G401 (cell line): ENCODE results near the gene LRRFIP1. TPM values are rescaled to one million over a fixed set of nuclear protein-coding genes. Genes with fewer than 3 reads are reported as not detected.

ENCODE experiments used
- DNase-seq: peaks from one replicate; pipeline ENCODE4 v3.0.0-alpha.2; 2015; ENCODE audit warnings: low spot score
- in situ Hi-C: cut with HindIII; loops from 2 replicates; pipeline ENCODE4 v1.10.0; 2016; ENCODE audit warnings: low sequenced_read_pairs, mixed read lengths
- total RNA-seq: library from RNA; depleted of rRNA; stranded (reverse); fragments of >200 nt; shearing (Covaris generic); gene quantifications from 2 replicates; pipeline ENCODE4 v1.2.3, GENCODE V29; 2014

Gene LRRFIP1
- total RNA-seq, 1 experiment from 2014 or later = 24.6 TPM

- in situ Hi-C loops = no loop called here
- DNase-seq = no peak
Observed at GRCh38 chr2:237731663-237732062, 104.3 kb downstream of the LRRFIP1 start.

GRCh38 chr2:237732070-237732469 is 104.7 kb downstream of the LRRFIP1 start:
- in situ Hi-C loops = no loop called here
- no peak for DNase-seq

- in situ Hi-C loops = no loop called here
- no peak for DNase-seq
Observed at GRCh38 chr2:237732790-237733381, 105.5 kb downstream of the LRRFIP1 start.

- DNase-seq = no peak
- in situ Hi-C loops = no loop called here
Observed at GRCh38 chr2:237733677-237734300, 106.4 kb downstream of the LRRFIP1 start.

GRCh38 chr2:237734905-237735623 is 107.7 kb downstream of the LRRFIP1 start:
- no peak for DNase-seq
- in situ Hi-C loops = no loop called here

GRCh38 chr2:237735798-237736197 is 108.4 kb downstream of the LRRFIP1 start:
- in situ Hi-C loops = no loop called here
- no peak for DNase-seq

- no peak for DNase-seq
- in situ Hi-C loops = no loop called here
Observed at GRCh38 chr2:237736783-237737182, 109.4 kb downstream of the LRRFIP1 start.

- in situ Hi-C loops = no loop called here
- DNase-seq = no peak
Observed at GRCh38 chr2:237737196-237737865, 109.9 kb downstream of the LRRFIP1 start.

GRCh38 chr2:237738255-237738654 is 110.9 kb downstream of the LRRFIP1 start:
- in situ Hi-C loops = no loop called here
- no peak for DNase-seq

GRCh38 chr2:237739101-237739500 is 111.7 kb downstream of the LRRFIP1 start:
- in situ Hi-C loops = no loop called here
- DNase-seq = no peak

- no peak for DNase-seq
- in situ Hi-C loops = no loop called here
Observed at GRCh38 chr2:237742191-237742590, 114.8 kb downstream of the LRRFIP1 start.

GRCh38 chr2:237742614-237743013 is 115.2 kb downstream of the LRRFIP1 start:
- DNase-seq = no peak
- in situ Hi-C loops = no loop called here

GRCh38 chr2:237743024-237743423 is 115.6 kb downstream of the LRRFIP1 start:
- no peak for DNase-seq
- in situ Hi-C loops = no loop called here

- in situ Hi-C loops = no loop called here
- DNase-seq = no peak
Observed at GRCh38 chr2:237743561-237744269, 116.3 kb downstream of the LRRFIP1 start.

- no peak for DNase-seq
- in situ Hi-C loops = no loop called here
Observed at GRCh38 chr2:237744270-237744612, 116.9 kb downstream of the LRRFIP1 start.

- in situ Hi-C loops = no loop called here
- DNase-seq = peak; percentile 64
Observed at GRCh38 chr2:237744613-237745249, 117.3 kb downstream of the LRRFIP1 start.

- in situ Hi-C loops = no loop called here
- DNase-seq = no peak
Observed at GRCh38 chr2:237745250-237745613, 117.8 kb downstream of the LRRFIP1 start.

- in situ Hi-C loops = no loop called here
- no peak for DNase-seq
Observed at GRCh38 chr2:237746302-237747080, 119.1 kb downstream of the LRRFIP1 start.
